ENCODE results near the gene PHF24.
"Not testable (repeated sequence)": the region's sequence is repeated elsewhere in the genome, so short reads cannot be mapped to it uniquely, and the experiment has no call there.

Gene PHF24

DNA sequence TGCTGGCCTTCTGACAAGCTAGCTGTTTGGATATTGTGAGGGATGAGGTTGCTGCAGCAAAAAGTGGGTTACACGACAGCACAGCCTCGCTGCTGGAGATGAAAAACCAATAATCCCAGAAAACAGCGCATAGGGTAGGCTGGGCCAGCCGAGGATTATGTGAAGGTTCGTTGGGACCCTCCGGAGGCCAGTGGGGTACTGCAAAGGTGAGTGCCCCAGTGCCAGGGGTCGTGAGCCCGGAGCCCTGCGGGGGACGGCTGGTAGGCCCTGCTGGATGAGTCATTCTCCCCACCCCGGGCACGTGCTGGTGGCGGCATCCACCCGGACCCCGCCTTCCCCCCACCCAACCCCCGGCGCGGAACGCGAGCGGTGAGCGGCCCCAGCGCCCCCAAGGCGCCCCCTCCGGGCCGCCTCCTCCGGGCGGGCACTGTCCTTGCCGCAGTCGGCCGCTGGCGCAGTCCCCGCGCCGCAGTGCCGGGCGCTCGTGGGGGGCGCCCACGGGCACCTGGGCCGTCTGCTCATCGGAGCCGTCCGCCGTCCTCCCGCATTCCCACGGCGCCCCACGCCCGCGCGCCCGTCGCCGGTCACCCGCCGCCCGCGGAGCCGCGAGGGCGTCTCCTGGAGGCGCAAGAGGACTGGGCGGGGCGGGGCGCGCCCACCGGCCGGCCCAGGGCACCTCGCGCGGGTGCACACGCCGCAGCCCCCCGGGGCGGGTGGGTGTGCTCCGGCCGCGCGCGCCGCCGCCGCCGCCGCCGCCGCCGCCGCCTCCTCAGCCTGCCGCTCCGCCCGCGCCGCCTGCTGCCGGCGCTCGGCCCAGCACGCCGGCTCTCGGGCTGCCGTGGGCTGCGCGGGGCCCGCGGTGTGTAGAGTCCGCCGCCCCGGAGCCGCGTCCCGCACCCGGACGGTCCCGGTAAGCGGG lies at the start of gene PHF24:
Gene PHF24, plus strand, starts transcription at position 794 of the 919 bp plus-strand sequence. CDS start 13,014 bp downstream, outside the sequence.
- no peak for DNase-seq

DNA sequence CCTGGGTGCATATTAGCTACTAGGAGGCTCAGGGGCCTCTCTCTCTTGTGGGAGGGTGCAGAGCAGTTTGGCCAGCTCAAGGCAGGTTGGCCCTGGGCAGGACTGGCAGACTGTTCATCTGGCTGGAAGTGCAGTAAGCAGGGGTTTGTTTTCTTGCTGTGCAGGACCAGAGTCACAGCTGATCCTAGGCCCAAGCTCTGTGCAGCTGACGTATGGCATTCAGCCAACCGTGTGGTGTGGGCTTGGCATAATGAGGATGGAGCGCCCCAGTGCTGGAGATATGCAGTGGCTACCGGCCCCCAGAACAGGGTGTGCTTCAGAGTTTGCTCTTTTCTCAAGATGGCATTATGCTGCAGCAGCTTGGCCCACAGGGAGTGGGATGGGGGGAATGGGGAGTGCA lies 31.0 kb upstream of the PHF24 start:
- no peak for DNase-seq

DNA sequence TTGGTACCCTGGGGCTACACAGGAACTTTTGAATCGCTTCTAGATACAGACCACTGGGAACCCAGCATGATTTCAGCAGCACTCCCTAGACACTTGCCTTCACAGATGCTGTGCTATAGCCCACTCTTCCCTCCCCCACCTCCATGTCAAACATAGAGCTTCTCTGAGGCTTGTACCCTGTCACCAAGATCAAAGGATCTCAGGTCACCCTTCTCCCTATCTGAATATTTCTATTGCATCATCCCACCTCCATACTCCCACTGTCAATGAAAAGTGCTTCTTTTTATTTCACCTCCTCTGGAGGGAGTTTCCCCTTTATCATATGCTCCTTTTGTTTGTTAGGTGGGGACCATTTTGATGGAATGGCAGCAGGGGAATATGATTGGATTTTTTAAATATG lies 29.2 kb upstream of the PHF24 start:
- no peak for DNase-seq

DNA sequence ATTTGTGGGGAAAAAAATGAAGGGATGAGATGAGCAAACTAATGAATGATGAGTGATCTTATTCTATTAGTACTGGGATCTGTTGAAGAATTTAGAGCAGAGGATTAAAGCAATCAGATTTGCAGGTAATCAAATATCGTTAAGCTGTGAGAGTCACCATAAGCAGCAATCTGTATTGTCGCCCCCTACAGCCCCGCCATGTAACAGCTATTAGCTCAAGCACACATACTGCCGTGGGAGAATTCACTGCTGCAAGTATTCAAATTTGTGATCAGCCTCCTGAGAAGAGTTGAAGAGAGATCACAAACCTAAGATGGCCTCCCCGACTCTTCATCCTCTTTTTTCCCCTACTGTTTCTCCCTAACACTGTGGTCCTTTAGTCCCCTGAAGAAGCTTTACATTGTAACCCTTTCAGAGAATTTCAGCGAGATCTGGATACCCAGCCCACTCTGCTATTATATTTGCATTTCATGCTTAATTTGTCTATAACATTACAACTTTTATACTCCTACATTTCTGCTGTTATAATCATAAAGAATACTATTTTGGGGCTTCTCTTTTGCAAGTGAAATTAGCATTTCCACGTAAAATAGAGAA lies 28.5 kb upstream of the PHF24 start:
- peak; percentile 11 for DNase-seq

DNA sequence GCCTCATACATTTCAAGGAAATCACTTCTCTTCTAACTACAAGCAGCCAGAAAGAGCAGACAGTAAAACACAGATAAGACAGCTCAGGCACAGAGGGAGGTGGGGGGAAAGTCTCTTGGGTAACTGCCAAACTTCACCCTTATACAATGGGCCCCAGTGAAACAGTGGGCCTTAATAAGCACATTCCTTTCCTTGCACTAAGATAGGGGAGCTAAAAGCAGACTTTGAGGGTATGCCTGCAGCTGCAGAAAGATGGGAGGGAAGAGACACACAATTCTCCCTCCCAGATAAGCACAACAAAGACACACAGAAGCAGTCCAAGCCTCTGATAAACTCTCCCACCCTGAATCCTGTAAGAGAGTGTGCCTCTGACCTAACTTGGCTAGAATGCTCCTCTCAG lies 18.1 kb upstream of the PHF24 start:
- not testable (repeated sequence) for DNase-seq

DNA sequence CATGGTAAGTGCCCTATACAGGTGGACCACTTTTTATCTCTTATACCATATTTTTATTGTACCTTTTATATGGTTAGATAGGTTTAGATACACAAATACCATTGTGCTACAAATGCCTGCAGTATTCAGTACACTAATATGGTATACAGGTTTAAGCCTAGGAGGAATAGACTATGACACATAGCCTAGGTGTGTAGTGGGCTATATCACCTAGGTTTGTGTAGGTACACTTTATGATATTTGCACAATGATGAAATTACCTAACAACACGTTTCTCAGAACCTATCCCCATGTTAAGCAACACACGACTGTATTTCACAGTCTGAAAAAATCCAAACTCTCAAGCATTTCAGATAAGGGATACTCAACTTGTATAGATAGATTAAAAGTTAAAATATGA lies 9.6 kb upstream of the PHF24 start:
- DNase-seq = no peak

DNA sequence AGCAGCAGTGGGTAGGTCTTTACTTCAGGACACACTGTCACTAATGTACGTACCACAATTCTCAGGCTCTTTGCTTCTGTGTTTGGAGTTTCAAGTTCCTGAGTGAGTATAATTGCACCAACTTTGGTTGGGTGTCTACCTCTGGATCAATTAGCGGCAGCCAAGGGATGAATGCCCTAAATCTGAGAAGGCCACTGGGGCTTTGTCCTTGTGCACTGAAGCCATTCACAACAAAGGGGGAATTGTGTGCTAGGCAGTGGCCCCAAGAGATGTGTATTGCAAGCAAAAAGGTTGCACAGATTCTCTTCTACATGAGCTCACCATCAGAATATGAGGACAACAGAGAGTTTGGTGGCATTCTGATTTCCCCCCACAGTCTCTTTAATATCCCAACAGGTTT lies 3.9 kb upstream of the PHF24 start:
- no peak for DNase-seq

- not testable (repeated sequence) for DNase-seq
These were observed 2.0 kb upstream of the PHF24 start for GRCh38 chr9:34956066-34956465.

GRCh38 chr9:34956648-34957047 lies 1.4 kb upstream of the PHF24 start:
- DNase-seq = no peak

- no peak for DNase-seq
These were observed 412 bp downstream of the PHF24 start for GRCh38 chr9:34958411-34958982.

GRCh38 chr9:34959461-34959860 lies 1.4 kb downstream of the PHF24 start:
- no peak for DNase-seq

- peak; percentile 70 for DNase-seq
These were observed 3.7 kb downstream of the PHF24 start for GRCh38 chr9:34961574-34962490.

DNA sequence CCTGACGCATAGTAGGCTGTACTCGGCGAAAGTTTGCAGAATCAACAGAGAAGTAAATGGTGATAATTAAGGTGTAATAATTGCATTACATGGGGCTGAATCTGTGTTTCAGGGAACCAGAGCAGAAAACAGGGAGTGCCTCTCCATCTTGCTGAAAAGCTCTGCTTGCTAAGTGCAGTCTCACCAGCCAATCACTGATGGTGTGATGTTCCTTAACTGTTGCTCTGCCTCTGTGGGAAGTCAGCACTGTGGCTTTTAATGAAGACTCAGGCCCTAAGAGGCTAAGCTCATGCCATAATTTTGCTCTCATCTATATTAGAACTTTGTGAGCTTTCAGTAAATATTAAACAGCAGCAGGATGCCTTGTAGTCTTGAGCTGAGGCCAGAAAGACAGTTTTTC lies 4.5 kb downstream of the PHF24 start:
- no peak for DNase-seq

- DNase-seq = no peak
These were observed 5.5 kb downstream of the PHF24 start for GRCh38 chr9:34963552-34963951.

DNA sequence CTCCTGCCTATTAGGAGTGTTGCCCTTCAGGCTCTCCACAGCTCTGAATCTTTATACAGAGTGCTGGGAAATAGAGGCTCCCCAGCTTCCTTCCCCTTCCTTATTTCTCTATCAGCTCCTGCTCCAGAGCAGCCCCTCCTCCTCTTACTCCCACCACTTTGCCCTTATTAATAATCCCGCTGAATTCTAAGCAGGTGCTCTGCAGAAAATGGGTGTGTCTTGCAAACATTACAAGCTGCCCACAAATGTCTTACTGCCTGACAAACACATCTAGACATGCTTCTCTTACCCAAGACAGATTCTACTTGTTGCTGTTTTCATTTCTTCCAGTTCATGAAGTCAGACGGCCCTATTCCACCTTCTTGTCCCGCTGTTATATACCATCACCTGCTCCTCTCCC lies 6.4 kb downstream of the PHF24 start:
- no peak for DNase-seq

DNA sequence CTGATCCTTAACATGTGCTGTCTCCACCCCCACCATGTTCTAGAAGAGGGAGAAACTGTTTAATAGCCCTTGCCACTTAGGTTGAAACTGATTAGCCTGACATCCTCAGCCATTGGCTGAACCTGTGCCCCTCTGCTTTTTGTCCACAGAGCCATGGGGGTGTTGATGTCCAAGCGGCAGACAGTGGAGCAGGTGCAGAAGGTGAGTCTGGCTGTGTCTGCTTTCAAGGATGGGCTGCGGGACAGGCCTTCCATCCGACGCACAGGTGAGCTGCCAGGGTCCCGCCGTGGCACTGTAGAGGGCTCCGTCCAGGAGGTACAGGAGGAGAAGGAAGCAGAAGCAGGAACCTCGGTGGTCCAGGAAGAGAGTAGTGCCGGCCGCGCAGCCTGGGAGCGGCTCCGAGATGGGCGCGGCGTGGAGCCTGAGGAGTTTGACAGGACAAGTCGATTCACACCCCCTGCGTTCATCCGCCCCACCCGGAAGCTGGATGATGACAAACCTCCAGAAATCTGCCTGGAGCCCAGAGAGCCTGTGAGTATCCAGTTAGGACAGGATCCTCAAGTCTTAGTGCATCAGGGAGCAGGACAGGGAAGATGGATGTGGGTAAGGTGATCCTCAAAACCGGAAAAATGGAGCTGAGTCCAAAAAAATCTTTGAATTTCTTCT lies 13.2 kb downstream of the PHF24 start:
- no peak for DNase-seq

DNA sequence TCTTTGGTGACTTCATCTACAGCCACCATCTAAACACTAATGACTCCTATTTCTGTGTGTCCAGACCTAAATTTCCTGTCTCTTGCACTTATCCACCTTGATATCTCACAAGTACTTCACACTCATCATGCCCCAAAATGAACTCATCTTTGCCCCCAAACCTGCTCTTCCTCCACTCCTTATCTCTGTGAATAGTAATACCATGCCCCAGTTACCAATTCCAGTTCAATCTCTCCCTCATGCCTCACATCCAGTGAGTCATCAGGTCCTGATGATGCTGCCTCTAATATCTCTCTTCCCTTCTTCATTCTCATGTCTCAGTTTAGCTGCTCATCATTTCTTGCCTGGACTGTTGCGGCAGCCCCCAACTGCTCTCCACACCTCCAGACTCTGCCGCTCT lies 16.6 kb downstream of the PHF24 start:
- no peak for DNase-seq

DNA sequence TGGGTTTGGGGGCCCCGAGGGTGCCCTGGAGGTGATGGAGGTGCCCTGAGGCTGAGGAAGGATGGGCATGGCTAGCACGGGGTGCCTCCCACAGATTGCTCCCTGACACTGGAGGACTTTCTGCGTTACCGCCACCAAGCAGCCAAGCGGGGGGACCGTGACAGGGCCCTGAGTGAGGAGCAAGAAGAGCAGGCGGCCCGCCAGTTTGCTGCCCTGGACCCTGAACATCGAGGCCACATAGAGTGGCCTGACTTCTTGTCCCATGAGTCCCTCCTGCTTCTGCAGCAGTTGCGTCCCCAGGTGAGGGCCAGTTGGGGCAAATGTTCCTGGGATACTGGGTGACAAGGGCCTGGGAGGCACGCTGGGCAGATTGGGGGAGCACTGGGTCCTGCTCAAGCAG lies 18.4 kb downstream of the PHF24 start:
- DNase-seq = no peak

- no peak for DNase-seq
These were observed 18.9 kb downstream of the PHF24 start for GRCh38 chr9:34976992-34977391.

- no peak for DNase-seq
These were observed 22.2 kb downstream of the PHF24 start for GRCh38 chr9:34980181-34980761.

DNA sequence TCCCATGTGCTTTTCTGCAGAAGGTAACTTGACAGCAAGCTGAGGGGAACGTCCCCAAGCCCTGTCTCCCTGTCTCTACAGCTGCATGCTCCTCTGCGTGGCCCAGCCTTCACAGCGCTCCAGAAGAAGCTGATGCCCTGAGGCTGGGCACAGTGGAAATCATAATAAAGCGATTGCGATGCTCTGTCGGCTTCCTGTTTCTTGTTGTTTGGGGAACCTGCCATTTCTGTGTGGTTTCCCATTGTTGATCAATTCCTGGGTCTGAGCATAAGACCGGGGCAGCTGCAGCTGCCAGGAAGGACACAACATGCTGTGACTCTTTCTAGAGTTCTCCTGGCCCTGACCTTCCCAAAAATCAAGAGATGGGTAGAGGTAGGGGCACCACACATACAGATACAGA lies 24.3 kb downstream of the PHF24 start:
- DNase-seq = no peak

DNA sequence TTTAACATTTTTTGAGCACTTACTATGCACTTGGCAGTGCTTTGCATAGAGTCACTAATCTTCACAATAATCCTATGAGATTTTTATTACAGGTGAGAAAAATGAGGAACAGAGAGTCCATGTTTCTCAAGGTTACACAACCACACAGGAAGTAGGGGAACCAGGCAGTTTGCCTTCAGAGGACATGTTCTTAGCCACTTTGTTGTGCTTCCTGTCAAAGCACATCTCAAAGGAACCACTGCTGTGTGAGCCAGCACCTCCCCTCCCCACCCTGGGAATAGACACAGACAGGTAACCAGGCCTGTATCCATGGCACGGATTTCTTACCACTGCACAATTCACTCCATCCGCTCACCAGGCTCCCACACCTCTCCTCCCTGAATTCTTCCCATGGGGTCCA lies 25.1 kb downstream of the PHF24 start:
- DNase-seq = no peak
